DMS153 (cell line): ENCODE measurements around the gene AMDHD2.

Experiments
- DNase-seq: peaks from one replicate; lab custom pipeline; 2025; lab: John Stamatoyannopoulos, UW

AMDHD2 gene

GRCh38 chr16:2499454-2499853 lies 20.7 kb upstream of the AMDHD2 start:
- no peak for DNase-seq

GRCh38 chr16:2499890-2500429 lies 20.2 kb upstream of the AMDHD2 start:
- DNase-seq: no peak

DNA sequence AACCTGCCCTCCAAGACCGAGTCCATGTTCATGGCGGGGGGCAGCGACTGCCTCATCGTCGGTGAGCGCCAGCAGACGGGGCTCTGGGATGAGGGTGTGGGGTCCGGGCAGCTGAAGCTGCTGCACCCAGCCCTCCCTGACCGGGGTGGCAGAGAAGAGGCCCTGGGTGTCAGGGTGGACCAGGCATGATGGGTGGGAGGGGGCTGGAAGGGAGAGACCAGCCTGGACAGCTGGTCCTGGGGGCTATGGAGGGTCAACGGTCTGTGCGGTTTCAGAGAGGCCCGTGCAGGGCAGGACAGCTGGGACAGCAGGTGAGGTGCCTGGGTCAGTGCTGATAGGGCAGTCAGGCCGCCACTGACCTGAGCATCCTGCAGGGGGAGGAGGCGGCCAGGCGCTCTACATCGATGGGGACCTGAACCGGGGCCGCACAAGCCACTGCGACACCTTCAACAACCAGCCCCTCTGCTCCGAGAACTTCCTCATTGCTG lies 19.7 kb upstream of the AMDHD2 start:
- DNase-seq: no peak

DNA sequence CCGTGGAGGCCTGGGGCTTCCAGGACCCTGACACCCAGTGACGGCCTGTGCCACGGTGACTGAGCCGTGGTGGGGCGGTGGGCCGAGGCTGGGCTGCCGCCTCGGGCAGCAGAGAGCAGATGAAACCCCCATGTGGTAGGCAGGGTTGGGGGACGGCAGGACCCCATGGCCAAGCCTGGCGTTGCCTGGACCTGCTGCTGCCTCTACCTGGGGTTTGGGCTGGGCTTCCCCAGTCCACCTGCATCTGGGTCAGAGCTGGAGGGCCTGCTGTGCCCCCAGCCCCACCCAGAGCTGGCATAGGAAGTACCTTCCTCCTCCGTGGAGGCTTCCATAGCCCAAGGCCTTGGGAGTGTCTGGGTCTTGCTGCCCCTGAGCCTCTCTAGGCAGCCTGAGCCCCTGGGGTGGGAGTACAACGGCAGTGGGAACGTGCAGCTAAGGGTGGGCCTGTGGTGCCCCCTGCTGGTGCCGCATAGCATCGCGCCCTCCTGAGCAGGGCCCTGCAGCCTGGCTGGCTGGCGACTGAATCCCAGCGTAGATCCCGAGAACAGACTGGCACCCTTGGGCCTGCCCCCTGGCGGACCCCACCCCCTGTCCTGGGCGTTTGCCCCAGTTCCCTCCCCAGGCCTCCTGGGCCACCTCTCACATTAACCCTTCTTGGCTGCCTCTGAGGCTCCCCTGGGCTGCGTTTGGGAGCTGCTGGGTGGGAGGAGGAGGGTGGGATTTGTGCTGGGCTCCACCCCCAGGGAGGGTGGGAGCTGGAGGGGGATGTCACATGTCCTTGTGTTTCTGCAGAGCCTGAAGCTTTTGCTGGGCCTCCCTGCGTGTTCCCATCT lies 19.0 kb upstream of the AMDHD2 start:
- peak; percentile 43 for DNase-seq

DNA sequence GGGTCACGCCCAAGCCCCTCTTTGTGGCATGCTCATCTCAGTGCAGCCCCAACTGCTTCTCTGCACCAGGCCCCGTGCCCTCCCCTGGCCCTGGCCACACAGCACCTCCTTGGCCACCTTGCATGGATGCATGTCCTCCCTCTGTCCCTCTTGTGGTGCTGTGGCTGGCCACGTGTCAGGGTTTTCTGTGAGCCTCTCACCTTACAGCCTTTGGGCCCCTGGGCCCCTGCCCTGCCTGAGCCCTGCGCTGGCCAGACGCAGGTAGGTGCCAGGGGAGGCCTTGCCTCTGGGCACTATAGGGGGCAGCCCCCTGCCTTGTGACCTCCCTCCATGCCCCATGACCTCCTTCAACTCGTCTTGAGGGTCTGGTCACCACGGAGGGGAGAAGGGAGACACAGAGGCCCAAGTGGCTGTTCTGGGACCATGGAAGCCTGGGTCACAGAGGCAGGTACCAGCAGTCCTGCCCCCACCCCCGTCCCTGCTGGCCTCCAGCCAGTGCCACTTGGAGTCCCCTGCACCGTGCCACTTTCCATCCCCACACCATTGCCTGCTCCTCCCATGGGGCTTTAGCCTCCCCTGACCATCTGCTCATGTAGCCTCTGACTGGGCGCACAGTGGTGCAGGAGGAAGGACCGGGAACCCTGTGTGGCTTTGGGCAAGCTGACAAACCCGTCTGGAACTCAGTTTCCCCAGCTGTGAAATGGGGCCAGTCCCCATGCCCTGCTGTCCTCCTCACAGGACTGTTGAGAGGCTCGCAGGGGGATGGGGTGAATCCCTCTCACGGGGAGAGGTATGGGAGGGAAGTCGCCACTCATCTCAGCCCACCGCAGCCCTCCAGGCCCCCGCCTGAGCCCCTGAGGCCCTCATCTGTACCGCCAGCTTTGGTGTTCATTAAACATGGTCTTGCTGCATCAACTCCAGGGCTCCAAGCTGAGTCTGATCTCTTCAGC lies 17.9 kb upstream of the AMDHD2 start:
- DNase-seq: no peak

DNA sequence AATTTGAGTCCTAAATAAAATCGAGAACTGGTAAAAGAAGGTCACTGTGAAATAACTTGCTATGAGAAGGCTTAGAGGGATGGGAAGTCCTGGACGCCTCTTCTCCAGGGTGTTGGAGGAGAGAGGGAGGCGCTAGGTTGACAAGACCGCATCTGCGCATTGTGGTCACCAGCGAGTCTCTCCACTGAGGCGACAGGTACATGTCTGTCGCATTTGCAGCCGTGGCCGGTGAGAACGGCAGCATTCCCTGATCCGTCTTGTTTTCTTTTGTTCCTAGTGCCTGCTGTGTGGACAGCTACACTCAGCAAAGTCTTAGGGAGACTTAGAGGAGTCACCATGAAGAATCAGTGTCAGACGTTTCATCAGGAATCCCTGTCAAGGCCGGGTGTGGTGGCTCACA lies 14.5 kb upstream of the AMDHD2 start:
- no peak for DNase-seq

DNA sequence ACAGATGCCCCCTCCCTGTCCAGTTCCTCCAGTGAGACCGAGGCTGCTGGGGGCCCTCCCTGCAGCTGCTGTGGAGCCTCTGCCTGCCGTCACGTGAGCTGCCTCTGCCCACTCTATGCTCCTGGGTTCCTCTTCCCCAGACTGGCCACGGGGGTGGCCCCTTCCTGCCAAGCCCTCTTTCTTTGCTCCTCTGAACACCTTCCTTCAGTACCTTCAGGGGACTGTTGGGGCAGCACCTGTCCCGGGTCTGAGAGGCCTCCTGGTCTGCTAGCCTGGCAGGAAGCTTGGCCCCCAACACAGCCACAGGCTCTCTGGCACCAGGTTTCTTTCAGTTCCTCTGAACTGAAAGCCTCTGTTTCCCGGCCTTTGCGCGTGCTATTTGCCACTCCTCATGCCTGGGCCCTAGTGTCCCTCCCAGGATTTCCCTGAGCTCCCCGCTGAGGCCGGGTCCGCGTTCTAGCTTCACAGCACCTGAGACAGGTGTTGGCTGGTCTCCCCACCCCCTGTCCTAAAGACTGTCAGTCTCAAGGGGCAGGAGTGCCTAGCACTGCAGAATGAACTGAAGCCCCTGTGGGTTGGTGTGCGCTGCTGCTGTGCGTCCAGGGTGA lies 13.0 kb upstream of the AMDHD2 start:
- no peak for DNase-seq

GRCh38 chr16:2507665-2508064 lies 12.5 kb upstream of the AMDHD2 start:
- DNase-seq: no peak

- no peak for DNase-seq
Measured at GRCh38 chr16:2508722-2509400, 11.3 kb upstream of the AMDHD2 start.

DNA sequence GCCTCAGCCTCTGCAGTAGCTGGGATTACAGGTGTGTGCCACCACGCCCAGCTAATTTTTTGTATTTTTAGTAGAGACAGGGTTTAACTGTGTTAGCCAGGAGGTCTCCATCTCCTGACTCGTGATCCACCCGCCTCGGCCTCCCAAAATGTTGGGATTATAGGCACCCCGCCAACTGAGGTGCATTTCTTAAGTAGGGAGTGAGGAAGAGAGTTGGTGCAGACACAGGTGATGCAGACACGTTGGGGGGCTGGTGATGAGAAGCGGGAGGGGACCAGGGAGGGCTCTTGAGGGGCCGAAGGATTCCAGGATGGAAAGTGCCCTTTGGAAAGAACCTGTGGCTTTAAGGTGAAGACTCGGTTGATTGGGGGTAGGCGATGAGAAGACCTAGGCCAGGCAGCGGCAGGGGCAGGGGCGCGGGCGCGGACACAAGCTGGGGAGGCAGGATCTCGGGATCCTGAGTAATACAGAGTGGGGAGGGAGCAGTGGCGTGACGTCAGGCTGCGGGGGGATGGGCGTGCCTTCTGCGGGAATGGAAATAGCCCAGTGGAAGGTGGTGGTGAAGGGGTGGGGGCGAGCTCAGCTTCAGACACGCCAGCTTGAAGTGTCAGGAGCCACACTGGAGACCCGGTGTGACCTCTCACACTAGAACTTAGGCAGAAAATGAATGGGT lies 8.9 kb upstream of the AMDHD2 start:
- no peak for DNase-seq

- DNase-seq: no peak
Measured at GRCh38 chr16:2511996-2512734, 8.0 kb upstream of the AMDHD2 start.

DNA sequence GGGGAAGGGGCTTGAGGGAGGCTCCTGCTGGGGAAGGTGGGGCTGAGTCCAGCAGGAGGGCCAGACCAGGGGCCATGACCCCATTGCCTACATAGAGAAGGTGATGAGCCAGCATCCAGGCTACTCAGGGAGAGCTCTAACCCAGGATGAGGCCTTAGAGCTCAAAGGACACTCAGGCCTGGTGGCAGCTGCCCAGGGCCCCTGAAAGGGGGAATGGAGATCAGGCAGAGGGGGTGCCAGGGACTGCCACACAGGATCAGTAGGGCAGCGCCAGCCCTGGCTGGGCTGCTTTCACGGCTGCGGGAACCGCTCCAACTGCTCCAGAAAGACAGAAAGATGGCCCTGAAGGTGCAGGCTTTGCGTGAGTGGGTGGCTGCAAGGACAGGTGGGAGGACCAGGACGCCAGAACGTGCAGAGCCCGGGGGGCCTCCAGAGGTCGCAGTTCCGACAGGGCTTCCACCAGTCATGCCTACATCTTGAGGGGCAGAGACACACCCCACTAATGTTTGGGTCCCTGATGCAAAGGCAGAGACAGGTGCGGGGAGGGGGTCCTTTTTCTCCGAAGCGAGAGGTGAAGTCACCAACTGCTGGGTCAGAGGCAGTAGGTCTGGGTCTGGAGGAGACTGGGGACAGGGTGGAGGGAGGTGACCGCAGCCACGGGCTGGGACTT lies 7.3 kb upstream of the AMDHD2 start:
- no peak for DNase-seq

DNA sequence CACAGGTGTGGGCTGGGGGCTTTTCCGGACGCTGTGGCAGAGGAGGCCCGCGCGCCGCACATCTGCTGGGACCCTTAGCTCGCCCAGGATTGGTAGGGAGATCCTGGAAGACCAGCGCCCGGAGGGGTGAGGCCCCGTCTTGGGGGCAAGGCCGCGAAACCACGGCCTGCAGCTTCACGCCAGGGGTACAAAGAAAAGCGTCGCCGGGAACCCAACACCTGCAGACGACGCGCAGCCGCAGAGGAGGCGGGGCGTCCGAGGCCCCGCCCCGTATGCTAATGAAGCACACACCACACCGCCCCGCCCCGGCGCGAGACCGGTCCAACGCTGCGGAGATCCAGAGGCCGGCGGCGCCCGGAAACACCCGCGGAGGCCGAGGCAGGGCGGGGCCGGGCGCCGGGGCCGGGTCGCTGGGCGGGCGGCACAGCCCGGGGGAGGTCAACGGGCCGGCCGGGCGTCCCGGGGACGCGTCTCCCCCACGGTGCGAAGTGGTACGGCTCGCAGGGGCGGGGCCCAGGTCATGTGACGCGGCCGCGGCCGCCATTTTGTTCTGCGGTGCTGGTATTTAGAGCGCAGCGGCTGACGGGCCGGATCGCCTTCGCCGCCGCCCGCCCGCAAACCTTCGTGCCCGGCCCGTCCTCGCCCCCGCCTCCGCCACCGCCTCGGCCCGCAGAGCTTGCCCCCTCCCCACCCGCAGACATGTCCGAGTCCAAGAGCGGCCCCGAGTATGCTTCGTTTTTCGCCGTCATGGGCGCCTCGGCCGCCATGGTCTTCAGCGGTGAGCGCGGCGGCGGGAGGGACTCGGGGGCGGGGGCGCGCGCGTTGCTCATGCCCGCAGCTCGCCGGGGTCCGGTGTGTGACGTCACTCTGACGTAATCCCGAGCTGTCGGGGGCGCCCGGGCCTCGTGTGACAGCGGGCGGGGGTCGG lies 6.5 kb upstream of the AMDHD2 start, which contains the start of gene ATP6V0C:
TSS of gene ATP6V0C (plus strand) at position 548 of the 928 bp plus-strand sequence. CDS start at position 700, 152 bp downstream.
- DNase-seq: peak; percentile 74

GRCh38 chr16:2514333-2515179 lies 5.6 kb upstream of the AMDHD2 start:
- no peak for DNase-seq

GRCh38 chr16:2515180-2515851 lies 4.9 kb upstream of the AMDHD2 start:
- DNase-seq: no peak

DNA sequence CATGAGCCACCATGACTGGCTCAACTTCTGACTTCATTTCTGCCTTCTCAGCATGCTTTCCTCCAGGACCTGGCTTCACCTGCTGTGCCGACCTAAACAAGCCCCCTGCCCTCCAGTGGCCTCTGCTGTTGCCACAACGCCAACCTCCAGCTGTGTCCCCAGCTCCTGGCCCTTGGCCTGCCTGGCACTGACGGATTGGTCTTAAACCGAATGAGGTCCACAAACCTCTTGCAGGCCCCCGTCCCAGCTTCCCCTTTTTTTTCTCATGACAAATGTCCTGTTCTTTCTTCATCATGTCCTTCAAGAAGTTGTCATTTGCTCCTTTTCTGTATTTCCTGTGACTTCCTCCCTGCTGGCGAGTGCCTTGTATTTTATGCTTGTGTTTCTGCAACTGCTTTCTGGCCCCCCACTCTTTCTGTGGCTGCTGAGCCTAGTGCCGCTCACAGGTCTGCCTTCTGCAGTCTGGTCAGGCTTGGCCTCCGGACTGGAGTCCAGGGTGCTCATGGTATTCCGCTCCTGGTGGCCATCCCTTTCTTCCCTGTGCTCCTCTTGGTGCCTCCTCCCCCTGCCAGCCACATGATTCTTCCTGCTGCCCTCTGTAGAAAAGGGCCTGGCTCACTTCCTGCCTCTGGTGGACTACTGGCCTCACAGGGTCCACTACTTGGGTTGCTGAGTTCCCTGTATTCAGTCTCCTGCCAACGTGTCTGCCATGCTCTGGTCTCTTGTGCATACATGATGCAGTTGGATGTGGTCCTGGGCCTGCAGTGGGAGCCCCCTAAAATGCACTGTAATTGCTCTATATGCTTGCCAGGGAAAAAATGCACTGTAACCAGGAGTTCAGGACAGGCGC lies 3.6 kb upstream of the AMDHD2 start:
- no peak for DNase-seq
